Fibroblast of lung (primary cell): ENCODE results near the gene NCBP3. TPM values are rescaled to one million over a fixed set of nuclear protein-coding genes. Genes with fewer than 3 reads are reported as not detected.

Experiments
- DNase-seq, 2 donors: peaks; one replicate each; pipeline versions ENCODE4 v3.0.0 to v3.0.0-alpha.2; 2010; ENCODE audit warnings: low read depth in 2 of 2
- H2AFZ ChIP-seq: 2 replicates; pipeline ENCODE4 v1.5.1; 2012; ENCODE audit warnings: low read length, control low read depth, inconsistent platforms
- H3K27ac ChIP-seq: 2 replicates; pipeline ENCODE4 v1.5.1; 2011; ENCODE audit warnings: low read length, control low read depth; ENCODE audit not compliant: insufficient read depth
- H3K27me3 ChIP-seq: 2 replicates; pipeline ENCODE4 v1.5.1; 2011; ENCODE audit warnings: mild to moderate bottlenecking, low read length; ENCODE audit not compliant: control insufficient read depth, insufficient read depth
- H3K36me3 ChIP-seq: 2 replicates; pipeline ENCODE4 v1.5.1; 2011; ENCODE audit warnings: low read length; ENCODE audit not compliant: control insufficient read depth, insufficient read depth
- H3K4me1 ChIP-seq: 2 replicates; pipeline ENCODE4 v1.5.1; 2011; ENCODE audit warnings: low read length; ENCODE audit not compliant: control insufficient read depth, insufficient read depth; ENCODE audit errors: extremely low read depth
- H3K4me2 ChIP-seq: 2 replicates; pipeline ENCODE4 v1.5.1; 2011; ENCODE audit warnings: low read length, control low read depth; ENCODE audit not compliant: insufficient read depth; ENCODE audit errors: extremely low read depth
- H3K4me3 ChIP-seq, 4 experiments: fragments of 200-600 bp in 1 of 4; sonication (generic) in 1 of 4; replicated peaks in 1 of 4; 2 replicates each; pipeline ENCODE4 v1.5.1; 2011 to 2016; ENCODE audit warnings: low read length in 4 of 4, low read depth in 3 of 4, mild to moderate bottlenecking in 3 of 4, control low read depth in 2 of 4, inconsistent platforms in 1 of 4, mixed read lengths in 1 of 4; ENCODE audit not compliant: insufficient read depth in 1 of 4; ENCODE audit errors: control extremely low read depth in 1 of 4
- H3K79me2 ChIP-seq: 2 replicates; pipeline ENCODE4 v1.5.1; 2012; ENCODE audit warnings: mild to moderate bottlenecking, low read length, inconsistent platforms; ENCODE audit not compliant: control insufficient read depth, insufficient read depth
- H3K9ac ChIP-seq: 2 replicates; pipeline ENCODE4 v1.5.1; 2011; ENCODE audit warnings: mild to moderate bottlenecking, low read length, control low read depth; ENCODE audit not compliant: insufficient read depth
- H3K9me3 ChIP-seq: 2 replicates; pipeline ENCODE4 v1.5.1; 2012; ENCODE audit warnings: low read depth, low read length; ENCODE audit not compliant: control insufficient read depth, insufficient read depth
- H4K20me1 ChIP-seq: 2 replicates; pipeline ENCODE4 v1.5.1; 2011; ENCODE audit warnings: low read length; ENCODE audit not compliant: control insufficient read depth, insufficient read depth; ENCODE audit errors: extremely low read depth
- CTCF ChIP-seq, 2 donors: IDR thresholded peaks in 1 of 2; conservative IDR thresholded peaks in 1 of 2; 1 replicate in 1 of 2; 2 replicates in 1 of 2; pipeline ENCODE4 v1.5.1; 2011 to 2012; ENCODE audit warnings: low read length in 2 of 2, control low read depth in 1 of 2, inconsistent platforms in 1 of 2, low read depth in 1 of 2, mild to moderate bottlenecking in 1 of 2
- EZH2 ChIP-seq: IDR thresholded peaks from 2 replicates; pipeline ENCODE4 v1.5.1; 2012; ENCODE audit warnings: low read length, control low read depth, mild to moderate bottlenecking; ENCODE audit errors: missing control alignments
- polyA plus RNA-seq, 2 donors: library from polyadenylated mRNA; depleted of rRNA in 1 of 2; stranded (reverse) in 1 of 2; unstranded in 1 of 2; fragments of >200 nt; gene quantifications; 2 replicates each; pipeline ENCODE4 v1.2.1, GENCODE V29; 2011 to 2012; ENCODE audit warnings: missing spikeins in 1 of 2
- total RNA-seq: library from RNA; depleted of rRNA; stranded (reverse); fragments of >200 nt; gene quantifications from 2 replicates; pipeline ENCODE4 v1.2.1, GENCODE V29; 2014

NCBP3 gene
- total and polyA plus RNA-seq, 2 donors (not counting 1 experiment from before 2014, with no cell fraction given): 20.4 to 23.3 TPM

DNA sequence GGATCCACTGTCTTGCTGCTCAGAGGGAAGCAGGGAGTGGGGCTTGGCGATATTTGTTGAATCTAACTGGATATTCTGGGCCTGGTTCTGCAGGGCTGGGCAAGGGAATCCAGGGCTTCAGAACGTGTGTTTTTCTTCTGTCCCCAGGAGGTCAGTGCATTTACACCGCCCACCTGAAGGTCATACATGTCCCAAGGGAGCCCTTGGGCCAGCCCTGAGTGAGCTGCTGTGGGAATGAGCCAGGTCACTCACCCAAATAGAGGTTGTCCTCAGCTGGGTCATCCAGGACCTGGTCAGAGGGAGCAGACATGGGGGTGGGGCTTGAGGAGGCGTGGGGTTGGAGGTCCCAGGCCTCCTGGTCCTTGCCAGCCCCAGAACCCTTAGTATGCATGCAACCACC is 36.2 kb upstream of the NCBP3 start:
- Histone ChIP-seq H3K79me2 (no peaks in the 10 kb centered on the region), H3K4me3 (no peak overlapping the region), H3K27ac (no peak overlapping the region), H3K4me1 (no peaks in the 10 kb centered on the region), H3K36me3 (no peaks in the 10 kb centered on the region), H3K4me2 (no peak overlapping the region), H4K20me1 (no peaks in the 10 kb centered on the region), H3K27me3 (no peaks in the 10 kb centered on the region), H2AFZ (no peak overlapping the region), H3K9me3 (no peaks in the 10 kb centered on the region), H3K9ac (no peak overlapping the region)
- no peak for TF ChIP-seq CTCF (conservative IDR thresholded peaks at IDR 0.05 in 1 of 2, IDR thresholded peaks at IDR 0.05 in 1 of 2; ENCODE audit: low read depth in 1 of 2, low read length in 2 of 2)
- no peak for TF ChIP-seq EZH2
- DNase-seq: no peak

- no peak overlapping the region for H3K4me3 ChIP-seq
- H3K4me2 ChIP-seq: no peak overlapping the region
- no peak for DNase-seq
- H3K79me2 ChIP-seq: no peaks in the 10 kb centered on the region
- H4K20me1 ChIP-seq: no peaks in the 10 kb centered on the region
- H3K9me3 ChIP-seq: no peaks in the 10 kb centered on the region
- no peak overlapping the region for H3K9ac ChIP-seq
- no peaks in the 10 kb centered on the region for H3K36me3 ChIP-seq
- no peak overlapping the region for H2AFZ ChIP-seq
- no peak overlapping the region for H3K27ac ChIP-seq
- no peak for TF ChIP-seq EZH2
- H3K27me3 ChIP-seq: no peaks in the 10 kb centered on the region
- no peaks in the 10 kb centered on the region for H3K4me1 ChIP-seq
Measured at GRCh38 chr17:3880983-3881382, 34.9 kb upstream of the NCBP3 start.

- no peaks in the 10 kb centered on the region for H4K20me1 ChIP-seq
- no peaks in the 10 kb centered on the region for H3K79me2 ChIP-seq
- no peaks in the 10 kb centered on the region for H3K27me3 ChIP-seq
- no peak for TF ChIP-seq CTCF (conservative IDR thresholded peaks at IDR 0.05 in 1 of 2, IDR thresholded peaks at IDR 0.05 in 1 of 2; ENCODE audit: low read depth in 1 of 2, low read length in 2 of 2)
- TF ChIP-seq EZH2: no peak
- no peaks in the 10 kb centered on the region for H3K4me1 ChIP-seq
- no peak overlapping the region for H3K9ac ChIP-seq
- no peaks in the 10 kb centered on the region for H3K9me3 ChIP-seq
- H3K27ac ChIP-seq: no peak overlapping the region
- H2AFZ ChIP-seq: no peak overlapping the region
- H3K4me2 ChIP-seq: no peak overlapping the region
- no peaks in the 10 kb centered on the region for H3K36me3 ChIP-seq
- H3K4me3 ChIP-seq: no peak overlapping the region
- no peak for DNase-seq
Measured at GRCh38 chr17:3879591-3880417, 33.8 kb upstream of the NCBP3 start.
